GM12801 (cell line): ENCODE measurements around the gene STK33.

Experiments used
- TF ChIP-seq, protein P1 (sequence below): IDR thresholded peaks from one replicate; pipeline ENCODE4 v1.5.1; 2011; ENCODE audit warnings: control low read depth; ENCODE audit not compliant: insufficient read length; ENCODE audit errors: extremely low read depth

STK33 gene

DNA sequence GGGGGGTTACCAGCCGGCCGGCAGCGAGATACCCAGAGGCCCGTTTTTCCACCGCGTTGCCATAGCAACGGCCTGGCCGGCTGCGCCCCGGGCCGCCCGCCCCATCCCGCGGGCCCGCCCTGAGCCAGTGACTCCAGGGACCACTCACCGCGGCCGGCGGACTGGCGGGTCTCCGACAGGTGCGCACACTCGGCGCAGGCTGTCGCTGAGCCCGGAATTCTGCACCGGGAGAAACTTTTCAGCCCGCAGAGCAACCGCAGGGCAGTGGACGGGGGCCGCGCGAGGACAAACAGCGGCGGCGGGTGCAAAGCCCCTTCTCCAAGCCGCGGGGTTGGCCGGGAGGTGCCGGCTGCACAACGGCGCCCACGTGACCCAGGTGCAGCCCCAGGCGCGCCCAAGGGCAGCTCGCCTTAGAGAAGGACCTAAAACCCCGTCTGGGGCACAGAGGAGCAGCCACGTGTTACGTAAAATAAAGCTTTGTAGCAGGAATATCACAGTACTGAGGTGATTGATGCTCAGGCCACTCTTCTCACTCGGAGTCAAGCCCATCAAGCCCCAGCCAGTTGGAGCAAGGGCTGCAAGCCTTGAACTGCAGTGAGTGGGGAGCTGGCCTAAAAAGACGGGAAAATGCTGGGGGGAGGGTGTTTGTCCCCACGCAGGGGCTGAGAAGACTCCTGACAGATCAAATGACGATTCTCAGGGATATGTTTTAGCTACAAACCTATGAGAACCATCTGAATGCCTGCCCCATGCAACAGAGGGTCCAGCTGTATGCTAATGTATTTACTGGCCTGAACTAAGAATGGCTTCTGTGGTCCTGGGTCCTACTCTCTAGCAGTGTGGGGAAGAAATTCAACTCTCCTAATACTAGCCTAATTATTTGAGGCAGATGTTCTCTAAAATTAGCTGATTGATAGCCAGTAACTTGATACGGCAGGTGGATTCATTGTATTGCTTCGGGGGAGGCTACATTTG lies at the start of gene STK33:
TSS of gene STK33 (minus strand) at position 294 of the 975 bp plus-strand sequence. CDS start 119,323 bp downstream, outside the sequence.
- TF ChIP-seq, protein P1, sequence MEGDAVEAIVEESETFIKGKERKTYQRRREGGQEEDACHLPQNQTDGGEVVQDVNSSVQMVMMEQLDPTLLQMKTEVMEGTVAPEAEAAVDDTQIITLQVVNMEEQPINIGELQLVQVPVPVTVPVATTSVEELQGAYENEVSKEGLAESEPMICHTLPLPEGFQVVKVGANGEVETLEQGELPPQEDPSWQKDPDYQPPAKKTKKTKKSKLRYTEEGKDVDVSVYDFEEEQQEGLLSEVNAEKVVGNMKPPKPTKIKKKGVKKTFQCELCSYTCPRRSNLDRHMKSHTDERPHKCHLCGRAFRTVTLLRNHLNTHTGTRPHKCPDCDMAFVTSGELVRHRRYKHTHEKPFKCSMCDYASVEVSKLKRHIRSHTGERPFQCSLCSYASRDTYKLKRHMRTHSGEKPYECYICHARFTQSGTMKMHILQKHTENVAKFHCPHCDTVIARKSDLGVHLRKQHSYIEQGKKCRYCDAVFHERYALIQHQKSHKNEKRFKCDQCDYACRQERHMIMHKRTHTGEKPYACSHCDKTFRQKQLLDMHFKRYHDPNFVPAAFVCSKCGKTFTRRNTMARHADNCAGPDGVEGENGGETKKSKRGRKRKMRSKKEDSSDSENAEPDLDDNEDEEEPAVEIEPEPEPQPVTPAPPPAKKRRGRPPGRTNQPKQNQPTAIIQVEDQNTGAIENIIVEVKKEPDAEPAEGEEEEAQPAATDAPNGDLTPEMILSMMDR = no peak

- TF ChIP-seq, protein P1 = no peak
Observed at GRCh38 chr11:8642196-8642841, 48.3 kb upstream of the STK33 start.

DNA sequence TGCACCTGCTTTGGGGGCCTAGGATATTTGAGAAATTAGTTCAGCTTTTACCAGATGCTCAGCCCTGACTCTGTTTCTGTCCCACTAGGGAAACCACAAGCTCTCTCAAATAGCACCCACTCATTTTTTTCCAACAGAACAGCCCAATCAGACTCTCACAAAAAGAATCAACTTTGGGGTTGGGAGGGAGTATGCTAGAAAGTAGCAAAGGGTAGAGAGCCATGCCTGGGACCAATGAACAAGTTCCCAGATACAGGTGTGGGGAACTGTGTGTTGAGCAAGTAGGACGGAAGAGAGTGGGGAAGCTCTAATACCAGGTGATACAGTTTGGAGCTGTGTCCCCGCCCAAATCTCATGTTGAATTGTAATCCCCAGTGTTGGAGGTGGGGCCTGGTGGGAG lies 47.3 kb upstream of the STK33 start:
- TF ChIP-seq, protein P1 = no peak

GRCh38 chr11:8640267-8640906 lies 46.4 kb upstream of the STK33 start:
- TF ChIP-seq, protein P1 = no peak

- TF ChIP-seq, protein P1 = no peak
Observed at GRCh38 chr11:8639655-8640054, 45.6 kb upstream of the STK33 start.

- TF ChIP-seq, protein P1 = no peak
Observed at GRCh38 chr11:8638300-8638699, 44.3 kb upstream of the STK33 start.

- TF ChIP-seq, protein P1 = no peak
Observed at GRCh38 chr11:8636127-8636526, 42.1 kb upstream of the STK33 start.
